ENCODE results near the gene SNAP47. TPM values are rescaled to one million over a fixed set of nuclear protein-coding genes. Genes with fewer than 3 reads are reported as not detected.

Gene SNAP47
- total RNA-seq, 1 donor from 2014 or later: 24.2 TPM

DNA sequence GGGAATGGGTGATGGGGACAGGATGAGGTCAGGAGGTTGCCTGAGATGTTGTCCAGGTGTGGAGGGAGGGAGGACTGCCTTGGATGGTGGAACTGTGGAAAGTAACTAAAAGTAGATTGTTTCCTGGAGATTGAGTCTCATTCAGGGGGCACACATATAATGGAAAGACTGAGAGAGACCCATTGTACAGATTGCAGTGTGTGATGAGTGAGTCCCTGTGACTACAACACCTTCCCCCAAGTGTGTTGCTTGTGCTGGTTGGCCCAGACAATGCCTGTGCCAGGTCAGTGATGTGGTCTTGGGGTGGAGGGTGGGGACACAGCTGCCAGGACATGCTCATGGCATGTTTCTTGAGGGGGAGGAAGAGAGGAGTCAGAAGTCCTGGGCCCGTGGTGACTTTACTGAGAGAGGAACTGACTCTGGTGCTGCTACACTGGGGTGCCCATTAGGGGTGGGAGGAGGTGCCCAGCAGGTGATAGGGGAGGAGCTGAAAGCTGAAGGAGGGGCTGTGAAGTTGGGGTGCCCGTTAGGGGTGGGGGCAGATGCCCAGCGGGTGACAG is 5.2 kb downstream of the SNAP47 start:
- TF ChIP-seq, protein P1, sequence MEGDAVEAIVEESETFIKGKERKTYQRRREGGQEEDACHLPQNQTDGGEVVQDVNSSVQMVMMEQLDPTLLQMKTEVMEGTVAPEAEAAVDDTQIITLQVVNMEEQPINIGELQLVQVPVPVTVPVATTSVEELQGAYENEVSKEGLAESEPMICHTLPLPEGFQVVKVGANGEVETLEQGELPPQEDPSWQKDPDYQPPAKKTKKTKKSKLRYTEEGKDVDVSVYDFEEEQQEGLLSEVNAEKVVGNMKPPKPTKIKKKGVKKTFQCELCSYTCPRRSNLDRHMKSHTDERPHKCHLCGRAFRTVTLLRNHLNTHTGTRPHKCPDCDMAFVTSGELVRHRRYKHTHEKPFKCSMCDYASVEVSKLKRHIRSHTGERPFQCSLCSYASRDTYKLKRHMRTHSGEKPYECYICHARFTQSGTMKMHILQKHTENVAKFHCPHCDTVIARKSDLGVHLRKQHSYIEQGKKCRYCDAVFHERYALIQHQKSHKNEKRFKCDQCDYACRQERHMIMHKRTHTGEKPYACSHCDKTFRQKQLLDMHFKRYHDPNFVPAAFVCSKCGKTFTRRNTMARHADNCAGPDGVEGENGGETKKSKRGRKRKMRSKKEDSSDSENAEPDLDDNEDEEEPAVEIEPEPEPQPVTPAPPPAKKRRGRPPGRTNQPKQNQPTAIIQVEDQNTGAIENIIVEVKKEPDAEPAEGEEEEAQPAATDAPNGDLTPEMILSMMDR (IDR thresholded peaks at IDR 0.05): no peak
- ChIA-PET CTCF (no interaction called here), POLR2A (no interaction called here)
- DNase-seq (no peak), ATAC-seq (ENCODE audit: low read depth) (no peak)
- H3K27me3 Mint-ChIP-seq: no peaks in the 10 kb centered on the region
- H3K4me3 Mint-ChIP-seq: no peak overlapping the region
- no peaks in the 10 kb centered on the region for H3K9me3 Mint-ChIP-seq
- intact Hi-C loops (cut with micrococcal nuclease): no loop called here
- H3K4me1 Mint-ChIP-seq: peaks cover 37% of the 10 kb centered on the region
- H3K36me3 Mint-ChIP-seq (ENCODE audit: low read depth): peaks cover 7% of the 10 kb centered on the region
- no peak overlapping the region for H3K27ac Mint-ChIP-seq

GRCh38 chr1:227741166-227741870 is 6.1 kb downstream of the SNAP47 start:
- ChIA-PET POLR2A (no interaction called here), CTCF (no interaction called here)
- peaks cover 29% of the 10 kb centered on the region for H3K4me1 Mint-ChIP-seq
- H3K4me3 Mint-ChIP-seq: no peak overlapping the region
- no peak for ATAC-seq (ENCODE audit: low read depth)
- peaks cover 6% of the 10 kb centered on the region for H3K36me3 Mint-ChIP-seq (ENCODE audit: low read depth)
- no peaks in the 10 kb centered on the region for H3K9me3 Mint-ChIP-seq
- no peak overlapping the region for H3K27ac Mint-ChIP-seq
- intact Hi-C loops (cut with micrococcal nuclease): no loop called here
- DNase-seq: no peak
- TF ChIP-seq, protein P1 (IDR thresholded peaks at IDR 0.05): no peak
- H3K27me3 Mint-ChIP-seq: no peaks in the 10 kb centered on the region

GRCh38 chr1:227742738-227743715 is 7.8 kb downstream of the SNAP47 start:
- Mint-ChIP-seq H3K27me3 (no peaks in the 10 kb centered on the region), H3K9me3 (no peaks in the 10 kb centered on the region), H3K27ac (no peak overlapping the region), H3K4me1 (peaks cover 24% of the 10 kb centered on the region), H3K36me3 (ENCODE audit: low read depth) (peaks cover 15% of the 10 kb centered on the region), H3K4me3 (no peak overlapping the region)
- no peak for ATAC-seq (ENCODE audit: low read depth)
- ChIA-PET POLR2A (interaction anchor here (0.6 kb wide), 1 partner anchor 118 kb away, joined by 3 read pairs; no protein-coding TSS in a partner anchor), CTCF (no interaction called here)
- TF ChIP-seq, protein P1 (IDR thresholded peaks at IDR 0.05): no peak
- no peak for DNase-seq
- intact Hi-C loops (cut with micrococcal nuclease): no loop called here

- intact Hi-C loops (cut with micrococcal nuclease): no loop called here
- H3K27ac Mint-ChIP-seq: no peak overlapping the region
- peaks cover 21% of the 10 kb centered on the region for H3K4me1 Mint-ChIP-seq
- ATAC-seq (ENCODE audit: low read depth) (no peak), DNase-seq (no peak)
- TF ChIP-seq, protein P1 (IDR thresholded peaks at IDR 0.05): no peak
- peaks cover 28% of the 10 kb centered on the region for H3K36me3 Mint-ChIP-seq (ENCODE audit: low read depth)
- H3K27me3 Mint-ChIP-seq: no peaks in the 10 kb centered on the region
- no peak overlapping the region for H3K4me3 Mint-ChIP-seq
- CTCF ChIA-PET: no interaction called here
- H3K9me3 Mint-ChIP-seq: no peaks in the 10 kb centered on the region
- POLR2A ChIA-PET: interaction anchor here (0.7 kb wide), 1 partner anchor 27 kb away, joined by 4 read pairs; no protein-coding TSS in a partner anchor
Measured at GRCh38 chr1:227744668-227745067, 9.4 kb downstream of the SNAP47 start.
